ENCODE results near the gene PCGF3. TPM values are rescaled to one million over a fixed set of nuclear protein-coding genes. Genes with fewer than 3 reads are reported as not detected.

Gene PCGF3
- total RNA-seq, 1 donor from 2014 or later = 58.5 TPM

DNA sequence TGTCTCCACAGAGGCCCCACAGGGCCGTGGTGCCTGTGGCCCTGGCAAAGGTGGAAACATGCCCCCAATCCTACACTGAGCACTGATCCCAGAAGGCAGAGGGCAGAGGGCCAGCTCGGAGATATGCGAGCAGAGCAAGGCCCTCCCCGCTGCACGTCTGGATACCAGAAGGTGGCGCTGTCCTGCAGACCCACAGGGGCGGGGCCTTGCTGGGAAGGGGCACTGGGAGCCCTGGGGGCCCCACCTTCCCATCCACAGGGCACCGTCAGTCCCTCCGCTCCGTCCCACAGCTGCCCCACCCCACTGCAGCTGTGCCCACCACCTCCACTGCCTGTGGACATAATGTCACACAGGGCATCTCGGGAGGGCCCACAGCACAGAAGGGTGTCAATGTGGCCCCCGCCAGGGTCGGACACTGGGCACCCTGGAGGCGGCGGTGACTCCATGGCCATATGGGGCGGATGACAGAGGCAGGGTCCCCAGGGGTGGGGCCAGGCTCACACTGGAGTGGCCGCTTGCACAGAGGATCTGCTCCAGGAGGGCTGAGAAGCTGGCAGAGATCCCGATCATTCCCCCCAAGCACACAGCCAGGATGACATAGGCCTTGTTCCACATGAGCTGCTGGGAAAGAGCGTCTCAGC is 21.5 kb upstream of the PCGF3 start:
- no peak for DNase-seq (ENCODE audit: low read depth)
- TF ChIP-seq, protein P1, sequence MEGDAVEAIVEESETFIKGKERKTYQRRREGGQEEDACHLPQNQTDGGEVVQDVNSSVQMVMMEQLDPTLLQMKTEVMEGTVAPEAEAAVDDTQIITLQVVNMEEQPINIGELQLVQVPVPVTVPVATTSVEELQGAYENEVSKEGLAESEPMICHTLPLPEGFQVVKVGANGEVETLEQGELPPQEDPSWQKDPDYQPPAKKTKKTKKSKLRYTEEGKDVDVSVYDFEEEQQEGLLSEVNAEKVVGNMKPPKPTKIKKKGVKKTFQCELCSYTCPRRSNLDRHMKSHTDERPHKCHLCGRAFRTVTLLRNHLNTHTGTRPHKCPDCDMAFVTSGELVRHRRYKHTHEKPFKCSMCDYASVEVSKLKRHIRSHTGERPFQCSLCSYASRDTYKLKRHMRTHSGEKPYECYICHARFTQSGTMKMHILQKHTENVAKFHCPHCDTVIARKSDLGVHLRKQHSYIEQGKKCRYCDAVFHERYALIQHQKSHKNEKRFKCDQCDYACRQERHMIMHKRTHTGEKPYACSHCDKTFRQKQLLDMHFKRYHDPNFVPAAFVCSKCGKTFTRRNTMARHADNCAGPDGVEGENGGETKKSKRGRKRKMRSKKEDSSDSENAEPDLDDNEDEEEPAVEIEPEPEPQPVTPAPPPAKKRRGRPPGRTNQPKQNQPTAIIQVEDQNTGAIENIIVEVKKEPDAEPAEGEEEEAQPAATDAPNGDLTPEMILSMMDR (IDR thresholded peaks at IDR 0.05; ENCODE audit: insufficient read depth, low read length, poor library complexity, severe bottlenecking) = peak; percentile 77
- no peaks in the 10 kb centered on the region for H3K36me3 ChIP-seq (ENCODE audit: control insufficient read depth, insufficient read depth, low read length)

GRCh38 chr4:684623-685327 is 20.9 kb upstream of the PCGF3 start:
- Histone ChIP-seq H3K27me3 (ENCODE audit: control insufficient read depth, insufficient read depth, low read length) (peaks cover 2% of the 10 kb centered on the region), H3K4me3 (ENCODE audit: low read depth, low read length) (no peak overlapping the region), H3K36me3 (ENCODE audit: control insufficient read depth, insufficient read depth, low read length) (no peaks in the 10 kb centered on the region)
- TF ChIP-seq, protein P1 (IDR thresholded peaks at IDR 0.05; ENCODE audit: insufficient read depth, low read length, poor library complexity, severe bottlenecking) = no peak
- DNase-seq (ENCODE audit: low read depth) = no peak

More for the DNA sequence above, 21.5 kb upstream of the PCGF3 start:
- Histone ChIP-seq H3K27me3 (ENCODE audit: control insufficient read depth, insufficient read depth, low read length) (peaks cover 2% of the 10 kb centered on the region), H3K4me3 (ENCODE audit: low read depth, low read length) (no peak overlapping the region)

DNA sequence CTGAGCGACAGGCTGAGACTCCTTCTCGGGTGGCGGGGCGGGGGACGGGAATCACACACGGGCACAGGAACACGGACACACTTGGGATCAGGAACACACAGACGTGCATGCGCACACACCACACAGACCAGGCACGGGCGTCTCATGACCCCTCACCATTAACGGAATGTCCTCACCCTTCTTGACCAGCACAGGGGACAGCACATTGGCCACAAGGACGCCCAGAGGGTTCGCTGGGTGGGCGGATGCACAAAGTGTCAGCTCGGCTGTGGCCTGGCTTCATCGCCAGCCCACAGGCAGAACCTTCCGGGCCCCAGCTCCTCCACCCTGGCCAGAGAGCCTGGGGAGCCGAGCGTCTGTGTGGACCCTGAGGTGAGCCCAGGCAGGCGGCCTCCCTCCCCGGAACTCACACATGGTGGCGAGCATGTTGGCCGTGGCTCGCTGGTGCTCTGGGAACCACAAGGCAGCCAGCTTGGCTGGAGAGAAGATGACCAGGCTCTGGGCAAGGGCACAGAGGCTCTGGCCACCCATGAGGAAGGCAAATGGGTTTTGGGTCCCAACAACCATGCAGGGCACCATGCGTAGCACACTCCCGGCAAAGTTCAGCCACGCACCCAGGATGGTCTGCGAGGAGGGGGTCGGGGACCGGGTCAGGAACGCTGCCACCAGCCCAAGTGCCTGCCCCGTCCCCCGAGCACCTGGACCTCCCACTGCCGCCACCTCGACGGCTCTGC is 19.8 kb upstream of the PCGF3 start:
- H3K27me3 ChIP-seq (ENCODE audit: control insufficient read depth, insufficient read depth, low read length) = no peaks in the 10 kb centered on the region
- DNase-seq (ENCODE audit: low read depth) = no peak
- H3K36me3 ChIP-seq (ENCODE audit: control insufficient read depth, insufficient read depth, low read length) = no peaks in the 10 kb centered on the region
- H3K4me3 ChIP-seq (ENCODE audit: low read depth, low read length) = no peak overlapping the region
- TF ChIP-seq, protein P1 (IDR thresholded peaks at IDR 0.05; ENCODE audit: insufficient read depth, low read length, poor library complexity, severe bottlenecking) = no peak

GRCh38 chr4:686413-687040 is 19.1 kb upstream of the PCGF3 start:
- TF ChIP-seq, protein P1 (IDR thresholded peaks at IDR 0.05; ENCODE audit: insufficient read depth, low read length, poor library complexity, severe bottlenecking) = no peak
- no peak for DNase-seq (ENCODE audit: low read depth)
- Histone ChIP-seq H3K27me3 (ENCODE audit: control insufficient read depth, insufficient read depth, low read length) (no peaks in the 10 kb centered on the region), H3K4me3 (ENCODE audit: low read depth, low read length) (no peak overlapping the region), H3K36me3 (ENCODE audit: control insufficient read depth, insufficient read depth, low read length) (no peaks in the 10 kb centered on the region)

- peak; percentile 62 for DNase-seq (ENCODE audit: low read depth)
- no peaks in the 10 kb centered on the region for H3K36me3 ChIP-seq (ENCODE audit: control insufficient read depth, insufficient read depth, low read length)
Observed at GRCh38 chr4:687048-687970, 18.3 kb upstream of the PCGF3 start.

More at GRCh38 chr4:687048-687970, 18.3 kb upstream of the PCGF3 start:
- Histone ChIP-seq H3K4me3 (ENCODE audit: low read depth, low read length) (no peak overlapping the region), H3K27me3 (ENCODE audit: control insufficient read depth, insufficient read depth, low read length) (no peaks in the 10 kb centered on the region)
- TF ChIP-seq, protein P1 (IDR thresholded peaks at IDR 0.05; ENCODE audit: insufficient read depth, low read length, poor library complexity, severe bottlenecking) = no peak

Data from kidney epithelial cell (primary cell).